K562 treated with DMSO at 1 percent for 24 hours (cell line): ENCODE results near the gene RAB3D. TPM values are rescaled to one million over a fixed set of nuclear protein-coding genes. Genes with fewer than 3 reads are reported as not detected.

Experiments used
- total RNA-seq: library from RNA; unstranded; fragments of 300-600 nt; gene quantifications from 2 replicates; pipeline ENCODE4 v1.2.3, GENCODE V29; 2022; ENCODE audit warnings: low read depth; ENCODE audit not compliant: insufficient read depth

The RAB3D gene
- 5.1 and 5.7 TPM in 2 replicates for total RNA-seq

DNA sequence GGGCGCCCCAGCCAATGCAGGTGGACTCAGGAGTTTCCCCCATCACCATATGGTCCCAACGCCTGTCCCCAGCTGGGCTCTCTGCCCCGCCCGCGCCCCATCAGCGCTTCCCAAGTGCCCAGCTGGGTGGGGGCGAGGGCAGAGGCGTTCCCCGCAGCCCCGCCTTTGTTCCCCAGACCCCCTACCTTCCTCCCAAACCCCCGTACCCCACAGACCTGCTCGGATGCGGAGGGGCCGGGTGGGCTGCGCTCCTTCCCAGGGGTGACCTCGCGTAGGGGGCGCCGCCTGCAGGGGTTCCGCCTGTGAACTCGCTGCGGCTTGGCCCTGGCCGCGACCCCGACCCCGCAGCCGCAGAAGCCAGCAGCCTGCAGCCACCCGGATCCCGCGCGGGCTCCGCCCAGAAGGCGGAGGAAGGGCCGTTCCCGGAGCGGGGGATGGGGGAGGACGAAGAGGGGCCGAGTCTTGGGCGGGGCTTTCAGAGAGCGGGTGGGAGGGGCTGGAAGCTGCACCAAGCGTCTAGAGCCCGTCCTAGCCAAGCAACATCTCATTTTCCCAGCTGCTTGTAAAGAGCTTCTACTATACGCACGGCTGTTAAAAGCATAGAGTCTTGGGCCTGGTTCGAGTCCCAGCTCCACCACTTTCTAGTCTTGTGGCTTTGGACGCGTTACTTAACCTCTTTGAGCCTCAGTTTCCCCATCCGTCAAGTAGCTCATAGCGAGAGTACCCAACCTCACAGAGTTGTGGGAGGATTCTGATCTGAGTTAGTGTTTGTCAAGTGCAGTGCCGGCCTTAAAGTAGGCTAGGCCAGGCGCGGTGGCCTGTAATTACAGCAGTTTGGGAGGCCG is at the start of gene RAB3D:
Gene RAB3D, minus strand, starts transcription at position 404 of the 845 bp plus-strand sequence. CDS start 2,258 bp downstream, outside the sequence.

DNA sequence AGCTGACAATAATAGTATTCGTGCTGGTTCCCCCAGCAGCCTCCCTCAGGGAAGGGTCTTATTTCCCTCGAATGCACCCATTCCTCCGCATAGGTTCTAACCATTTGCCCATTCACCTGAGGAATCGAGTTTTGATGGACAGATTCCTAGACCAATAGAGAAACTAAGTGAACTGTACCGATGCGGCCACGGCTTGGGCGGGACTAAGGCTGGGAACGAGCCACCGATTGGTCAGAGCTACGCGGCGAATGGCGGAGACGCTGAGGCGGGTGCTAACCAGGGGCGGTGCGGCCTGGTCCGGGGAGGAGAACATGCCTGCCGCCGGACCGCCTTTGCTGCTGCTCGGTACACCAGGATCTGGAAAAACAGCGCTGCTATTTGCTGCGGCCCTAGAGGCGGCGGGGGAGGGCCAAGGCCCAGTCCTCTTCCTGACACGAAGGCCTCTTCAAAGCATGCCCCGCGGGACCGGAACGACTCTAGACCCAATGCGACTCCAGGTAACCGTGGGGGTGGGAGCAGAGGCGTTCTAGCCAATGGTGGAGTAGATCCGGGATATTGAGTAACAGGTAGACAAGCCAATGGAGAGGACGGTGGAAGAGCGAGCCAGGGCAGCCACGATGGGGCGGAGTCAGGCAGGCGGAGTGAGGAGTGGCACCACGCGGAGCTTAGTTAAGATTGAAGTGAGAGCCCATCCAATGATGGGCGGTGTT is 35.1 kb upstream of the RAB3D start, which contains the start of gene SWSAP1:
Gene SWSAP1, plus strand, starts transcription at position 234 of the 710 bp plus-strand sequence. Its CDS starts 15 bp downstream, at position 249.

DNA sequence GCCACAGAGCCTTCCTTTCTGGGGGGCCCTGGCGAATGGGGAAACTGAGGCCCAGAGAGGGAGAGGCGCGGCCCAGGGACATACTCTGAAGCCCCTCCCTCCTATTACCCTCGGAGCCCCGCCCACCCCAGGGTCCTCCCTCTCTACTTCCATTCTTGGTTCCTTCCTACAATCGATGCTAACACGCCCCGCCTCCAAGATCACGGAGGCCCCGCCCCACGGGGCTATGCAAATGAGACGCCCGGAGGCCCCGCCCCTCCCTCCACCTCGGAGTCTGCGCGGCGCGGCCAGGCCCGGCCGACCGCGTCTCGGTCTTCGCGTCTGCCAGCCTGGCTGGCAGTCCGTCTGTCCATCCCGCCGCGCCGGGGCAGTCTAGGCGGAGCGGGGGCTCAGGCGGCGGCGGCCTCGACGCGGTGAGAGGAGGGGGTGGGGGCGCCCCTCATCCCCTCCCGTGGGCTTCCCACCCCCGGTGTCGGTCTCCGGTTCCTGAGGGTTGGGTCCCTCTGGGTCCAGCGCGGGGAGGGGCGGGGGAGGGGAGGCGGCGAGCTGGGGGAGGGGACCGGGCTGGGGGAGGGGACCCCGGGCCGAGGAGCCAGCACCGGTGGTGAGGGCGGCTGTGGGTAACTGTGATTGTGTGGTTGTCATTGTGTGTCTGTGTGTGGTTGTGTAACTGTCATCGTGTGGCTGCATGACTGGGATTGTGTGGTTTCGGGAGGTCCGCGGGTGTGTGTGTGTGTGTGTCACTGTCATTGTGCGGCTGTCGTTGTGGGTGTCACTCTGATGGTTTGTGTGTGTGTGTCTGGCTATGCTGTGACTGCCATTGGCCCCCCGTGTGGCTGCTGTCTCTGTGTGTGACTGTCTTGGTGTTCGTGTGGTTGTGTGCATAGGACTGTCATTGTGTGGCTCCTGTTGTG is 16.0 kb upstream of the RAB3D start, which contains the start of gene PLPPR2:
Gene PLPPR2, plus strand, starts transcription at position 273 of the 914 bp plus-strand sequence. CDS start 2,242 bp downstream, outside the sequence.

GRCh38 chr19:11346104-11346940 is 6.9 kb upstream of the RAB3D start, which contains the start of the genes CCDC159 and TMEM205:
Gene CCDC159, plus strand, starts transcription at chr19:11346519. Its CDS starts 88 bp downstream, at chr19:11346607.
Gene TMEM205, minus strand, starts transcription at chr19:11346268. Its CDS starts 649 bp downstream, at chr19:11345619.

DNA sequence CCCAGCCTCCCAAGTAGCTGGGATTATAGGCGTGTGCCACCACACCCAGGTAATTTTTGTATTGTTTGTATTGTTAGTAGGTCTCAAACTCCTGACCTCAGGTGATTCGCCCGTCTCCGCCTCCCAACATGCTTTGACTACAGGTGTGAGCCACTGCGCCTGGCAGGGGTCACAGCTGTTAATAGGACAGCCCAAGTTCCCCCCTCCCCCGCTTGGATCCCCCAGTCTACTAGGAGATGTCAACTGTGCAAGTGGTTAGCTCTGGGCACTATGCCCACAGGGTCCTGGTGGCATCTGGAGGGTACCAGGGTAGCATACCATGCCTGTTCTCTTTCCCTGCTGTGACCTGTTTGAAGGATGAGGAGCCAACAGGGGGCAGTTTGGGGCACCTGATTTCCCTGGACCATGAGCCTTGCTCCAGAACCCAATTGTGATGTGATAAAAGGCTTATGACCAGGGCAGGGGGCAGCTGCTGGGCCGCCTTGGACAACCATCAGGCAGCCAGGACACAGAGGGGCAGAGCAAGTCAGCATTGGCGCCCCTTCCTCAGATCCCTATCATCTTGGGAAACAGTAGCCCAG is 43.7 kb downstream of the RAB3D start, which contains the start of gene TSPAN16:
Gene TSPAN16, plus strand, starts transcription at position 496 of the 581 bp plus-strand sequence. CDS start 138 bp downstream, outside the sequence.

Other genes starting within 250 kb of the RAB3D start
- gene SPC24, start 183.9 kb downstream of the RAB3D start, total RNA-seq = 40.1 and 40.5 TPM in 2 replicates
- 44.3 and 58.6 TPM in 2 replicates for gene KANK2, start 142.1 kb downstream of the RAB3D start, total RNA-seq
- not detected in 2 replicates for gene ANGPTL8, start 100.0 kb downstream of the RAB3D start, total RNA-seq
- 12.1 and 12.5 TPM in 2 replicates for gene DOCK6, start 77.1 kb downstream of the RAB3D start, total RNA-seq
- not detected in 2 replicates for gene TSPAN16, start 43.5 kb downstream of the RAB3D start, total RNA-seq
- 107 and 112 TPM in 2 replicates for gene TMEM205, start 6.6 kb upstream of the RAB3D start, total RNA-seq
- gene CCDC159, start 6.9 kb upstream of the RAB3D start, total RNA-seq = 14.3 and 19.7 TPM in 2 replicates
- gene PLPPR2, start 15.8 kb upstream of the RAB3D start, total RNA-seq = 41.0 and 41.2 TPM in 2 replicates
- gene SWSAP1, start 35.0 kb upstream of the RAB3D start, total RNA-seq = 3.0 and 5.2 TPM in 2 replicates
- 14.7 and 15.9 TPM in 2 replicates for gene EPOR, start 44.7 kb upstream of the RAB3D start, total RNA-seq
- 1.6 and 2.7 TPM in 2 replicates for gene RGL3, start 79.7 kb upstream of the RAB3D start, total RNA-seq
- 0.50 and 1.2 TPM in 2 replicates for gene ODAD3, start 95.5 kb upstream of the RAB3D start, total RNA-seq
- 404 and 415 TPM in 2 replicates for gene PRKCSH, start 96.0 kb upstream of the RAB3D start, total RNA-seq
- gene ELAVL3, start 141.4 kb upstream of the RAB3D start, total RNA-seq = 0.05 TPM in 1 of 2 replicates, not detected in the other
- gene ZNF653, start 166.2 kb upstream of the RAB3D start, total RNA-seq = 11.6 and 20.0 TPM in 2 replicates
- 46.1 and 50.7 TPM in 2 replicates for gene ECSIT, start 189.5 kb upstream of the RAB3D start, total RNA-seq
- gene CNN1, start 199.2 kb upstream of the RAB3D start, total RNA-seq = 4.3 and 7.9 TPM in 2 replicates
- 141 and 149 TPM in 2 replicates for gene ELOF1, start 219.6 kb upstream of the RAB3D start, total RNA-seq
- gene ACP5, start 238.0 kb upstream of the RAB3D start, total RNA-seq = 26.9 and 28.5 TPM in 2 replicates